Tibial nerve (tissue), 4 donors: ENCODE measurements around the gene ASXL3.

ENCODE experiments used
- EP300 ChIP-seq, 2 donors: sonication (generic); formaldehyde crosslinking; IDR thresholded peaks; one replicate each; pipeline ENCODE4 v1.6.1; 2017; ENCODE audit warnings: antibody characterized with exemption in 2 of 2, mild to moderate bottlenecking in 1 of 2
- POLR2A ChIP-seq, 2 donors: fragments of 450-650 bp; IDR thresholded peaks; one replicate each; pipeline ENCODE4 v1.6.1; 2017; ENCODE audit warnings: antibody characterized with exemption in 2 of 2, mild to moderate bottlenecking in 2 of 2, moderate library complexity in 2 of 2
- TF ChIP-seq, protein P1 (sequence below), 5 experiments: fragments of 200-600 bp in 3 of 5; fragments of 450-650 bp in 2 of 5; sonication (generic) in 3 of 5; IDR thresholded peaks; one replicate each; pipeline ENCODE4 v1.5.1; 2016 to 2019; ENCODE audit warnings: antibody characterized with exemption in 5 of 5, mild to moderate bottlenecking in 3 of 5, moderate library complexity in 2 of 5

DNA sequence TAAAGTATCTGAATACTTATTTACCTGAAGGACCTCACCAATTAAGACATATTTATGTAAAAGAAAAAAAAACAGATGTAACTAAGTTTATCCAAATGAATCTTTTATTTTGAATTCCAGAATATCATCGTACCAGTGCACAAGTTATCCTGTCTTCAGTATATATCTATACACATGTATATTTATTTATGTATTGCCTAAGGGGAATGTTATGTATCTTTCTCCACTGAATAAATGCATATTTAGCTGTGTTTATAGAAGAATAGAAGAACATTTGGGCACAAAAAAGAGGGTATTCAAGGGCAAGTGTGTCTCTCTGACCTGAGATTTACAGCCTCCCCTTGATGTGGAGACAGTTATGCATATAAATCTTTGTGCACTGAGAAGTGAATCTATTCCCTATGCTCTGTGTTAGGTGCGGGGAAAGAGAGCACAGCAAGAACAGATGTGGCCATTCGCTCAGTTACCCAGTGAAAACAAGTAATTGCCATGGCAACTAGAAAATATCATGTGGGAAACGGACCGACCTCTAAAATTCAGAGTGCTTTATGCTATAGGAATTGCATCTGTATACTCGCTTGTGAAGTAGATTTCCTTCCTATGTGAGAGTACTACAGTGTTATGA lies 39.5 kb upstream of the ASXL3 start:
- TF ChIP-seq, protein P1, sequence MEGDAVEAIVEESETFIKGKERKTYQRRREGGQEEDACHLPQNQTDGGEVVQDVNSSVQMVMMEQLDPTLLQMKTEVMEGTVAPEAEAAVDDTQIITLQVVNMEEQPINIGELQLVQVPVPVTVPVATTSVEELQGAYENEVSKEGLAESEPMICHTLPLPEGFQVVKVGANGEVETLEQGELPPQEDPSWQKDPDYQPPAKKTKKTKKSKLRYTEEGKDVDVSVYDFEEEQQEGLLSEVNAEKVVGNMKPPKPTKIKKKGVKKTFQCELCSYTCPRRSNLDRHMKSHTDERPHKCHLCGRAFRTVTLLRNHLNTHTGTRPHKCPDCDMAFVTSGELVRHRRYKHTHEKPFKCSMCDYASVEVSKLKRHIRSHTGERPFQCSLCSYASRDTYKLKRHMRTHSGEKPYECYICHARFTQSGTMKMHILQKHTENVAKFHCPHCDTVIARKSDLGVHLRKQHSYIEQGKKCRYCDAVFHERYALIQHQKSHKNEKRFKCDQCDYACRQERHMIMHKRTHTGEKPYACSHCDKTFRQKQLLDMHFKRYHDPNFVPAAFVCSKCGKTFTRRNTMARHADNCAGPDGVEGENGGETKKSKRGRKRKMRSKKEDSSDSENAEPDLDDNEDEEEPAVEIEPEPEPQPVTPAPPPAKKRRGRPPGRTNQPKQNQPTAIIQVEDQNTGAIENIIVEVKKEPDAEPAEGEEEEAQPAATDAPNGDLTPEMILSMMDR (IDR thresholded peaks at IDR 0.05): no peak
- TF ChIP-seq POLR2A (IDR thresholded peaks at IDR 0.05) (no peak), EP300 (IDR thresholded peaks at IDR 0.05) (no peak)
